ENCODE measurements around the gene OR2G2. TPM values are rescaled to one million over a fixed set of nuclear protein-coding genes. Genes with fewer than 3 reads are reported as not detected.

The OR2G2 gene
- total RNA-seq, 4 donors from 2014 or later, result not detected

DNA sequence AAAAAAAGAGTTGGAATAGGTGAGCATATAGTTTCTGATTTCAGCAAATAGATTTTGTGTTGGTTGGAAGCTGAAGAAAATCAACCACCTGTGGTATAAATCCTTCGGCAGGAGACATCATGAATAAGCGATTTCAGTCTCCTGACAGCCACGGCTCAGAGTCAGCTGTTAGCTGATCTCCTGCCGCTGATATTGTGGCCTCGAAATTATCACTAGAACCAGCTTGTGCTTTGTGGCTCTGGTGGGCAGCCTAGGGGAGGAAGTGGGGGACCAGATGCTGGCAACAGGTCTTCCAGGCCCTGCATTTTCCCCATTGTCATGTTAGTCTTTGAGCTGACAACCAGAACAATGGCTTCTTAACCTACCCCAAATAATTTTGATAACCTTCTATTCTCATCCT, 40.1 kb upstream of the OR2G2 start:
- DNase-seq, result no peak
- no peaks in the 10 kb centered on the region for H3K4me1 ChIP-seq
- in situ Hi-C loops (cut with MboI; ENCODE audit: low pct_ligation_motif_present in 1 of 4, low pct_unique_long_range_greater_than_20kb in 1 of 4, low sequenced_read_pairs in 3 of 4), result no loop called here
- no peaks in the 10 kb centered on the region for H3K9me3 ChIP-seq
- TF ChIP-seq POLR2A (IDR thresholded peaks at IDR 0.05), result no peak
- no peak for TF ChIP-seq POLR2AphosphoS5 (IDR thresholded peaks at IDR 0.05)
- TF ChIP-seq, protein P1, sequence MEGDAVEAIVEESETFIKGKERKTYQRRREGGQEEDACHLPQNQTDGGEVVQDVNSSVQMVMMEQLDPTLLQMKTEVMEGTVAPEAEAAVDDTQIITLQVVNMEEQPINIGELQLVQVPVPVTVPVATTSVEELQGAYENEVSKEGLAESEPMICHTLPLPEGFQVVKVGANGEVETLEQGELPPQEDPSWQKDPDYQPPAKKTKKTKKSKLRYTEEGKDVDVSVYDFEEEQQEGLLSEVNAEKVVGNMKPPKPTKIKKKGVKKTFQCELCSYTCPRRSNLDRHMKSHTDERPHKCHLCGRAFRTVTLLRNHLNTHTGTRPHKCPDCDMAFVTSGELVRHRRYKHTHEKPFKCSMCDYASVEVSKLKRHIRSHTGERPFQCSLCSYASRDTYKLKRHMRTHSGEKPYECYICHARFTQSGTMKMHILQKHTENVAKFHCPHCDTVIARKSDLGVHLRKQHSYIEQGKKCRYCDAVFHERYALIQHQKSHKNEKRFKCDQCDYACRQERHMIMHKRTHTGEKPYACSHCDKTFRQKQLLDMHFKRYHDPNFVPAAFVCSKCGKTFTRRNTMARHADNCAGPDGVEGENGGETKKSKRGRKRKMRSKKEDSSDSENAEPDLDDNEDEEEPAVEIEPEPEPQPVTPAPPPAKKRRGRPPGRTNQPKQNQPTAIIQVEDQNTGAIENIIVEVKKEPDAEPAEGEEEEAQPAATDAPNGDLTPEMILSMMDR (IDR thresholded peaks at IDR 0.05), result no peak
- no peak for TF ChIP-seq EP300 (IDR thresholded peaks at IDR 0.05; ENCODE audit: low read depth)
- H3K27ac ChIP-seq, result no peak overlapping the region
- WGBS, 2 donors (ENCODE audit: low coverage in 1 of 2), result 69% methylated on average over 5 of the region's 5 CpGs; no CpG with 5 or more reads in 1 of the 2 donors
- no peaks in the 10 kb centered on the region for H3K27me3 ChIP-seq
- intact Hi-C loops (cut with DNase I; ENCODE audit: low total_unique reads), result no loop called here
- no peak overlapping the region for H3K4me3 ChIP-seq
- no peaks in the 10 kb centered on the region for H3K36me3 ChIP-seq

DNA sequence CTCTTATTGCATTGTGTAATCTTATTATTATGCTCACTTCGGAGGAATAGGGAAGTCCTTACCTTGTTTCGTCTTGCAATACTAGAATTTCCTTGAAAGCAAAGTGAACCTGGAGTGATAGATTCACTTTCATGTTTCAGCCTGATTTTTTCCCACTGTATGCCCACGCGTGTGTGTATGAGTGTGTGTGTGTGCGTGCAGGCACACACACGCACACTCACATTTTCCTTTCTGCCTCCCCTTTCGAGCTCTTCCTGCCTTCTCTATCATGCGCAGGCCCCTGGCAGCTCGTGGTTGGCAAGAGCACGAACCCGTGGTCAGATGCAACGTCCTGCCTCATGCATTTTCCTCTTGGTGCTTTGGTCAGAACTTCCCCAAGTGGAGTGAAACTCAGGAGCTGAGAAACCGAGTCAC, 39.4 kb upstream of the OR2G2 start, which contains the start of gene GCSAML:
Gene GCSAML, plus strand, starts transcription at position 366 of the 414 bp plus-strand sequence. CDS start 58 bp downstream, outside the sequence.
- H3K9me3 ChIP-seq, result no peaks in the 10 kb centered on the region
- no peaks in the 10 kb centered on the region for H3K4me1 ChIP-seq
- no peak for TF ChIP-seq EP300 (IDR thresholded peaks at IDR 0.05; ENCODE audit: low read depth)
- in situ Hi-C loops (cut with MboI; ENCODE audit: low pct_ligation_motif_present in 1 of 4, low pct_unique_long_range_greater_than_20kb in 1 of 4, low sequenced_read_pairs in 3 of 4), result no loop called here
- intact Hi-C loops (cut with DNase I; ENCODE audit: low total_unique reads), result no loop called here
- H3K4me3 ChIP-seq, result no peak within 1 kb of the TSS
- no peaks in the 10 kb centered on the region for H3K27me3 ChIP-seq
- DNase-seq, result no peak
- WGBS, 2 donors (ENCODE audit: low coverage in 1 of 2), result 71% methylated on average over 11 to 13 of the region's 13 CpGs
- no peak within 1 kb of the TSS for H3K27ac ChIP-seq
- H3K36me3 ChIP-seq, result no peaks in the 10 kb centered on the region

DNA sequence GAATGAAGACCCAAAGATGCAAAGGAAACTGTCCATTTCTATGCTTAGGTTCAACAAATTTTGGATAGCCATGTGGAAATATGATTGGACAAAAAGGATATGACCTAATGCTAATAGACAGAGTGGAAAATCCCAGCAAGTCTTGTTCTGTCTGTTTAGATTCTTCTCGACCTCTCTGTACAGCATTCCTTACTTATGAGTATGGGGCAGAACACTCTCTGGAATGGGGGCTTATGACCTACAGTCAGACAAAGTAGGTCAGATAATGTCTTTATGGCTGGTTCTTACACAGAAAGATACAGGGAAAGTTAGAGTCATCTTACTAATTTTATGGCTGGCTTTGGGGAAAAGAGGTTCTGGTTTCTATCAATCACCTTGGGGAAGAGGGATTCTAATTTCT, 36.4 kb upstream of the OR2G2 start:
- Histone ChIP-seq H3K27ac (no peak overlapping the region), H3K4me3 (no peak overlapping the region), H3K36me3 (no peaks in the 10 kb centered on the region), H3K27me3 (no peaks in the 10 kb centered on the region), H3K9me3 (no peaks in the 10 kb centered on the region), H3K4me1 (no peaks in the 10 kb centered on the region)
- 37% methylated on average over 1 of the region's 1 CpG; no CpG with 5 or more reads in 1 of the 2 donors for WGBS, 2 donors (ENCODE audit: low coverage in 1 of 2)
- DNase-seq, result no peak
- intact Hi-C loops (cut with DNase I; ENCODE audit: low total_unique reads), result no loop called here
- in situ Hi-C loops (cut with MboI; ENCODE audit: low pct_ligation_motif_present in 1 of 4, low pct_unique_long_range_greater_than_20kb in 1 of 4, low sequenced_read_pairs in 3 of 4), result no loop called here
- no peak for TF ChIP-seq POLR2AphosphoS5 (IDR thresholded peaks at IDR 0.05)
- no peak for TF ChIP-seq EP300 (IDR thresholded peaks at IDR 0.05; ENCODE audit: low read depth)
- TF ChIP-seq, protein P1 (IDR thresholded peaks at IDR 0.05), result no peak
- no peak for TF ChIP-seq POLR2A (IDR thresholded peaks at IDR 0.05)

DNA sequence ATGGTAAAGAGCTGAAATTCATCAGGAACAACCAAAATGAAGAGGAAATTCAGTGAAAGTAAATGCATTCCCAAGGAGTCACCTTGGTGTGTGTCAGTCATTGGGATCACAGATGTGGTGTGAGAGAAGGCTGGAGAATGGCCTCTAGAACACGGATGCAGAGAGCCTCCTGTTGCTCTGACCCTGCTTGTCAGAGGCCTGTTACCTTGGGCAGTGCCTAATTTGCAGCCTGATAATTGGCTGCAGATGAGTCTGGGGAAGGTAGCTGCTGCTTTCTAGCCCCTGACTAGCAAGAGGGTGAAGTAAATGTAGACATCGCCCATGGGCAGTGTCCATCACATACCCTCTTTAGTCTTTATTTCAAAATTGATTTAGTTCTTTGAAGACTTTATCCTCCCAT, 35.9 kb upstream of the OR2G2 start:
- no peaks in the 10 kb centered on the region for H3K27me3 ChIP-seq
- 68 to 89% methylated on average over 1 to 2 of the region's 2 CpGs for WGBS, 2 donors (ENCODE audit: low coverage in 1 of 2)
- TF ChIP-seq EP300 (IDR thresholded peaks at IDR 0.05; ENCODE audit: low read depth) (no peak), POLR2A (IDR thresholded peaks at IDR 0.05) (no peak), POLR2AphosphoS5 (IDR thresholded peaks at IDR 0.05) (no peak)
- TF ChIP-seq, protein P1 (IDR thresholded peaks at IDR 0.05), result no peak
- no peaks in the 10 kb centered on the region for H3K36me3 ChIP-seq
- H3K27ac ChIP-seq, result no peak overlapping the region
- H3K4me1 ChIP-seq, result no peaks in the 10 kb centered on the region
- H3K4me3 ChIP-seq, result no peak overlapping the region
- intact Hi-C loops (cut with DNase I; ENCODE audit: low total_unique reads) (no loop called here), in situ Hi-C loops (cut with MboI; ENCODE audit: low pct_ligation_motif_present in 1 of 4, low pct_unique_long_range_greater_than_20kb in 1 of 4, low sequenced_read_pairs in 3 of 4) (no loop called here)
- H3K9me3 ChIP-seq, result no peaks in the 10 kb centered on the region
- DNase-seq, result no peak
